GM15510 (cell line): ENCODE data around the gene ARHGEF10L.

Source experiments
- POLR2A ChIP-seq: IDR thresholded peaks from 3 replicates; pipeline ENCODE4 v1.6.1; 2011; ENCODE audit warnings: borderline replicate concordance; ENCODE audit not compliant: insufficient read length; ENCODE audit errors: extremely low read depth

Gene ARHGEF10L

GRCh38 chr1:17538428-17539117 is 925 bp upstream of the ARHGEF10L start:
- no peak for TF ChIP-seq POLR2A

GRCh38 chr1:17539118-17539476 is 401 bp upstream of the ARHGEF10L start:
- no peak for TF ChIP-seq POLR2A

GRCh38 chr1:17540255-17541001 is 930 bp downstream of the ARHGEF10L start:
- TF ChIP-seq POLR2A: no peak

GRCh38 chr1:17542645-17543044 is 3.1 kb downstream of the ARHGEF10L start:
- no peak for TF ChIP-seq POLR2A

GRCh38 chr1:17544776-17545350 is 5.4 kb downstream of the ARHGEF10L start:
- TF ChIP-seq POLR2A: no peak

GRCh38 chr1:17545356-17545755 is 5.9 kb downstream of the ARHGEF10L start:
- TF ChIP-seq POLR2A: no peak

GRCh38 chr1:17546946-17547670 is 7.6 kb downstream of the ARHGEF10L start:
- no peak for TF ChIP-seq POLR2A

- no peak for TF ChIP-seq POLR2A
These were observed 9.9 kb downstream of the ARHGEF10L start for GRCh38 chr1:17549384-17549783.

- no peak for TF ChIP-seq POLR2A
These were observed 11.5 kb downstream of the ARHGEF10L start for GRCh38 chr1:17550729-17551584.

- no peak for TF ChIP-seq POLR2A
These were observed 12.3 kb downstream of the ARHGEF10L start for GRCh38 chr1:17551755-17552234.

- no peak for TF ChIP-seq POLR2A
These were observed 14.6 kb downstream of the ARHGEF10L start for GRCh38 chr1:17553975-17554700.

- no peak for TF ChIP-seq POLR2A
These were observed 15.5 kb downstream of the ARHGEF10L start for GRCh38 chr1:17554954-17555353.

GRCh38 chr1:17557986-17558385 is 18.5 kb downstream of the ARHGEF10L start:
- TF ChIP-seq POLR2A: no peak
